HCT116 (cell line): ENCODE data around the gene GRIP1. TPM values are rescaled to one million over a fixed set of nuclear protein-coding genes. Genes with fewer than 3 reads are reported as not detected.

ENCODE experiments used
- ATAC-seq: fragments of 200-7000 bp; cut with Tn5 transposase; 2 replicates; pipeline ENCODE4 v1.9.1; 2020; ENCODE audit warnings: mild to moderate bottlenecking, moderate library complexity
- BruUV-seq: library from RNA; stranded (reverse); fragments of 400-500 nt; replicated peaks from 2 replicates; lab custom pipeline; 2021; lab: Mats Ljungman, UMichigan
- CTCF ChIA-PET: fragments of 300-600 bp; sonication (Branson Sonifier 250); formaldehyde crosslinking; loops from one replicate; lab custom pipeline; 2021; ENCODE audit warnings: antibody characterized with exemption; lab: Charles Lee
- POLR2A ChIA-PET: fragments of 300-600, 350-600 bp; sonication (Branson Sonifier 250); formaldehyde crosslinking; loops from one replicate; lab custom pipeline; 2021; ENCODE audit warnings: antibody characterized with exemption; lab: Charles Lee
- RAD21 ChIA-PET, 2 experiments: fragments of 300-600 bp; sonication (Branson Sonifier 250); formaldehyde crosslinking; loops; one replicate each; lab custom pipeline; 2023; ENCODE audit warnings: low total read pairs in 2 of 2; ENCODE audit not compliant: uncharacterized antibody in 2 of 2, unreplicated experiment in 2 of 2, low non-redundant PET in 1 of 2; lab: Charles Lee
- DNase-seq: peaks from one replicate; pipeline ENCODE4 v3.0.0-alpha.2; 2010; ENCODE audit warnings: low read depth, low spot score
- H2AFZ ChIP-seq: fragments of 200-600 bp; shearing (Covaris generic), sonication (generic); 2 replicates; pipeline ENCODE4 v1.6.1; 2017; ENCODE audit warnings: low read depth, mixed run types, mixed read lengths, antibody characterized with exemption, low read length; ENCODE audit not compliant: poor library complexity, severe bottlenecking
- H3K27ac ChIP-seq: 2 replicates; pipeline ENCODE4 v1.5.1; 2012; ENCODE audit warnings: low read depth, low read length
- H3K27me3 ChIP-seq: fragments of 200-600 bp; sonication (generic); 2 replicates; pipeline ENCODE4 v1.6.1; 2016; ENCODE audit warnings: mixed run types, low read length, mixed read lengths; ENCODE audit not compliant: insufficient read depth
- H3K36me3 ChIP-seq, 2 experiments: fragments of 200-500 bp in 1 of 2; fragments of 200-600 bp in 1 of 2; sonication (Bioruptor generic) in 1 of 2; sonication (generic) in 1 of 2; 2 replicates each; pipeline versions ENCODE4 v1.5.1 to v1.6.1; 2014 to 2016; ENCODE audit warnings: low read length in 2 of 2, inconsistent platforms in 1 of 2, mixed read lengths in 1 of 2, mixed run types in 1 of 2; ENCODE audit not compliant: insufficient read depth in 2 of 2, control insufficient read depth in 1 of 2
- H3K4me1 ChIP-seq, 2 experiments: fragments of 200-600 bp in 1 of 2; sonication (generic) in 1 of 2; 2 replicates each; pipeline versions ENCODE4 v1.5.1 to v1.6.1; 2012 to 2017; ENCODE audit warnings: low read length in 2 of 2, inconsistent platforms in 1 of 2, mild to moderate bottlenecking in 1 of 2, mixed read lengths in 1 of 2, mixed run types in 1 of 2, moderate library complexity in 1 of 2; ENCODE audit not compliant: insufficient read depth in 2 of 2, control insufficient read depth in 1 of 2
- H3K4me2 ChIP-seq: fragments of 200-600 bp; sonication (generic); 2 replicates; pipeline ENCODE4 v1.6.1; 2017; ENCODE audit warnings: mixed run types, low read length, mixed read lengths
- H3K4me3 ChIP-seq, 2 experiments: fragments of 200-600 bp in 1 of 2; sonication (generic) in 1 of 2; replicated peaks in 1 of 2; 2 replicates each; pipeline ENCODE4 v1.5.1; 2011 to 2016; ENCODE audit warnings: low read length in 2 of 2, control low read depth in 1 of 2, low read depth in 1 of 2, mild to moderate bottlenecking in 1 of 2, mixed read lengths in 1 of 2, mixed run types in 1 of 2
- H3K79me2 ChIP-seq: fragments of 200-600 bp; sonication (generic); 2 replicates; pipeline ENCODE4 v1.6.1; 2017; ENCODE audit warnings: mild to moderate bottlenecking, mixed run types, low read length, moderate library complexity, mixed read lengths; ENCODE audit not compliant: insufficient read depth
- H3K9ac ChIP-seq: fragments of 200-600 bp; sonication (generic); 2 replicates; pipeline ENCODE4 v1.6.1; 2016; ENCODE audit warnings: low read length, mixed read lengths
- H3K9me2 ChIP-seq: fragments of 200-600 bp; sonication (generic), shearing (Covaris generic); 2 replicates; pipeline ENCODE4 v1.6.1; 2017; ENCODE audit warnings: mixed run types, mild to moderate bottlenecking, moderate library complexity; ENCODE audit not compliant: insufficient read depth
- H3K9me3 ChIP-seq, 2 experiments: fragments of 200-500 bp in 1 of 2; fragments of 200-600 bp in 1 of 2; sonication (Bioruptor generic) in 1 of 2; sonication (generic) in 1 of 2; 2 replicates each; pipeline ENCODE4 v1.6.1; 2014 to 2017; ENCODE audit warnings: low read length in 2 of 2, mixed read lengths in 2 of 2, inconsistent platforms in 1 of 2, low read depth in 1 of 2, mild to moderate bottlenecking in 1 of 2, mixed run types in 1 of 2, moderate library complexity in 1 of 2; ENCODE audit not compliant: control insufficient read depth in 1 of 2, insufficient read depth in 1 of 2
- H4K20me1 ChIP-seq: fragments of 200-600 bp; sonication (generic), shearing (Covaris generic); 2 replicates; pipeline ENCODE4 v1.6.1; 2017; ENCODE audit warnings: mixed run types, mild to moderate bottlenecking, moderate library complexity; ENCODE audit not compliant: insufficient read depth
- CBX3 ChIP-seq: IDR thresholded peaks from 2 replicates; pipeline ENCODE4 v1.6.1; 2012; ENCODE audit warnings: low read depth
- ELF1 ChIP-seq: IDR thresholded peaks from 2 replicates; pipeline ENCODE4 v1.6.1; 2012; ENCODE audit warnings: low read depth, borderline replicate concordance
- EZH2 ChIP-seq: fragments of 200-600 bp; sonication (generic); IDR thresholded peaks from 2 replicates; pipeline ENCODE4 v1.6.1; 2017; ENCODE audit warnings: antibody characterized with exemption, mixed run types
- FOSL1 ChIP-seq: IDR thresholded peaks from 2 replicates; pipeline ENCODE4 v1.6.1; 2012; ENCODE audit warnings: low read depth
- POLR2A ChIP-seq: IDR thresholded peaks from 2 replicates; pipeline ENCODE4 v1.7.0; 2011; ENCODE audit warnings: borderline replicate concordance; ENCODE audit not compliant: insufficient read depth, insufficient read length; ENCODE audit errors: extremely low read depth
- POLR2AphosphoS5 ChIP-seq: IDR thresholded peaks from 2 replicates; pipeline ENCODE4 v1.6.1; 2011; ENCODE audit warnings: mild to moderate bottlenecking, low read depth, low read length, moderate library complexity
- RAD21 ChIP-seq: IDR thresholded peaks from 2 replicates; pipeline ENCODE4 v1.6.1; 2012; ENCODE audit warnings: low read depth, mild to moderate bottlenecking
- SIN3A ChIP-seq: IDR thresholded peaks from 2 replicates; pipeline ENCODE4 v1.6.1; 2012; ENCODE audit warnings: low read depth
- SP1 ChIP-seq: IDR thresholded peaks from 2 replicates; pipeline ENCODE4 v1.6.1; 2012; ENCODE audit warnings: low read depth
- intact Hi-C: fragments of 100-400 bp; cut with micrococcal nuclease; formaldehyde crosslinking; loops from 2 replicates; pipeline ENCODE4 v1.10.0; 2022
- total RNA-seq: library from RNA; stranded (reverse); gene quantifications from one replicate; pipeline ENCODE4 v1.2.1, GENCODE V29; 2021; ENCODE audit not compliant: unreplicated experiment
- TF ChIP-seq, protein P1 (sequence below): IDR thresholded peaks from 2 replicates; pipeline ENCODE4 v1.6.1; 2012; ENCODE audit warnings: low read depth
- TF ChIP-seq, protein P2 (sequence below): IDR thresholded peaks from 2 replicates; pipeline ENCODE4 v1.6.1; 2011; ENCODE audit warnings: mild to moderate bottlenecking, low read length, moderate library complexity; ENCODE audit not compliant: insufficient replicate concordance; ENCODE audit errors: extremely low read depth
- TF ChIP-seq, protein P3 (sequence below): IDR thresholded peaks from 2 replicates; pipeline ENCODE4 v1.6.1; 2012

GRIP1 gene
- total RNA-seq, 1 experiment from 2014 or later, result not detected

DNA sequence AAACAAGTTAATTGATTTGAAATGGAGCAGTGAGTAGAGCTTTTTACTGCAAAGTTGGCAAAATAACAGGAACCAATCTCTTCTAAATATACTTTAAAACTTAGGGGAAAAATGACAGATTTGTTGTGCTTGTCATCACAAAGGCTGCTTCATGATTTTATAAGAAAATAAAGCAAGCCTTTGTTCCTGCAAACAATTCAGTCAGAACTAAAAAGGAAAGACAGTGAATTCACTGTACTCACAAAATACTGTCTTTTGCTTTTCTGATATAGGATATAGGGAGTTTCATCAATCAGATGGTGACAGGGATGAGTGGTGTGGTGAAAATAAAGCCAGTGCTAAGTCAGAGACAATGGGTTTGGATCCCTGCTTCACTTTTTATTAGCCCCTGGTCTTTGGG lies 250.6 kb downstream of the GRIP1 start:
- RAD21 ChIA-PET, result no interaction called here
- POLR2A ChIA-PET, result no interaction called here
- CTCF ChIA-PET, result no interaction called here
- no peaks in the 10 kb centered on the region for H3K36me3 ChIP-seq
- TF ChIP-seq EZH2, result no peak
- no peak for TF ChIP-seq SP1
- no peak for TF ChIP-seq RAD21
- TF ChIP-seq CBX3, result no peak
- TF ChIP-seq, protein P1, sequence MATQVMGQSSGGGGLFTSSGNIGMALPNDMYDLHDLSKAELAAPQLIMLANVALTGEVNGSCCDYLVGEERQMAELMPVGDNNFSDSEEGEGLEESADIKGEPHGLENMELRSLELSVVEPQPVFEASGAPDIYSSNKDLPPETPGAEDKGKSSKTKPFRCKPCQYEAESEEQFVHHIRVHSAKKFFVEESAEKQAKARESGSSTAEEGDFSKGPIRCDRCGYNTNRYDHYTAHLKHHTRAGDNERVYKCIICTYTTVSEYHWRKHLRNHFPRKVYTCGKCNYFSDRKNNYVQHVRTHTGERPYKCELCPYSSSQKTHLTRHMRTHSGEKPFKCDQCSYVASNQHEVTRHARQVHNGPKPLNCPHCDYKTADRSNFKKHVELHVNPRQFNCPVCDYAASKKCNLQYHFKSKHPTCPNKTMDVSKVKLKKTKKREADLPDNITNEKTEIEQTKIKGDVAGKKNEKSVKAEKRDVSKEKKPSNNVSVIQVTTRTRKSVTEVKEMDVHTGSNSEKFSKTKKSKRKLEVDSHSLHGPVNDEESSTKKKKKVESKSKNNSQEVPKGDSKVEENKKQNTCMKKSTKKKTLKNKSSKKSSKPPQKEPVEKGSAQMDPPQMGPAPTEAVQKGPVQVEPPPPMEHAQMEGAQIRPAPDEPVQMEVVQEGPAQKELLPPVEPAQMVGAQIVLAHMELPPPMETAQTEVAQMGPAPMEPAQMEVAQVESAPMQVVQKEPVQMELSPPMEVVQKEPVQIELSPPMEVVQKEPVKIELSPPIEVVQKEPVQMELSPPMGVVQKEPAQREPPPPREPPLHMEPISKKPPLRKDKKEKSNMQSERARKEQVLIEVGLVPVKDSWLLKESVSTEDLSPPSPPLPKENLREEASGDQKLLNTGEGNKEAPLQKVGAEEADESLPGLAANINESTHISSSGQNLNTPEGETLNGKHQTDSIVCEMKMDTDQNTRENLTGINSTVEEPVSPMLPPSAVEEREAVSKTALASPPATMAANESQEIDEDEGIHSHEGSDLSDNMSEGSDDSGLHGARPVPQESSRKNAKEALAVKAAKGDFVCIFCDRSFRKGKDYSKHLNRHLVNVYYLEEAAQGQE, result no peak
- H3K27ac ChIP-seq, result no peak overlapping the region
- ATAC-seq (no peak), DNase-seq (no peak)
- BruUV-seq, result no TSS peak
- no peaks in the 10 kb centered on the region for H4K20me1 ChIP-seq
- no peak overlapping the region for H3K9ac ChIP-seq
- H3K4me1 ChIP-seq, result no peaks in the 10 kb centered on the region
- H3K79me2 ChIP-seq, result no peaks in the 10 kb centered on the region
- peaks cover 45% of the 10 kb centered on the region for H3K27me3 ChIP-seq
- no peak overlapping the region for H3K4me3 ChIP-seq
- H3K4me2 ChIP-seq, result no peak overlapping the region
- intact Hi-C loops, result no loop called here
- H3K9me2 ChIP-seq, result no peaks in the 10 kb centered on the region
- no peak overlapping the region for H2AFZ ChIP-seq
- H3K9me3 ChIP-seq, result no peaks in the 10 kb centered on the region

DNA sequence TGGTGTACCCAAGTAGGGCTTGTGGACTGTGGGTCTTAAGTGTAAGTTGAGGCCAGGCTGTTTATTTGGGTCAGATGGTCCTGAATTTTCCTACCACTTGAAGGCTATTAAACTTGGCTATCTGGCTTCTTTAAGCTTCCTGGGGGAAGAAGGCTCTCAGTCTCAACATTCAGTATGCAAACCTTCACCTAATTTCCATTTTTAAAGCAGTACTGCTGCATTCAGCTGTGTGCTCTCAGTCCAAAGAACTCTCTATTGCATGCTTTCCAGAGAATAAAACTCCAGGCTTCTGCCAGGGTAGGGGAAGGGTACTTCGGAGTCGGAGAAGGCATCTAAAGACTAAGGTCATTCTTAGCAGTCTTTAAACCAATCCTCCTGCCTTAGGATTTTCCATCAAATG lies 252.2 kb downstream of the GRIP1 start:
- no peak overlapping the region for H3K9ac ChIP-seq
- peaks cover 40% of the 10 kb centered on the region; the same call in 1 of the 2 replicates for H3K27me3 ChIP-seq
- no peaks in the 10 kb centered on the region for H3K9me2 ChIP-seq
- H2AFZ ChIP-seq, result no peak overlapping the region
- no peaks in the 10 kb centered on the region for H3K4me1 ChIP-seq
- ChIA-PET RAD21 (no interaction called here), POLR2A (no interaction called here), CTCF (no interaction called here)
- intact Hi-C loops, result no loop called here
- no peaks in the 10 kb centered on the region for H3K9me3 ChIP-seq
- no TSS peak for BruUV-seq
- no peak overlapping the region for H3K4me3 ChIP-seq
- ATAC-seq, result no peak
- H3K27ac ChIP-seq, result no peak overlapping the region
- no peak overlapping the region for H3K4me2 ChIP-seq
- DNase-seq, result no peak
- H4K20me1 ChIP-seq, result no peaks in the 10 kb centered on the region
- no peaks in the 10 kb centered on the region for H3K36me3 ChIP-seq
- H3K79me2 ChIP-seq, result no peaks in the 10 kb centered on the region
- no peak for TF ChIP-seq POLR2AphosphoS5
- TF ChIP-seq, protein P2, sequence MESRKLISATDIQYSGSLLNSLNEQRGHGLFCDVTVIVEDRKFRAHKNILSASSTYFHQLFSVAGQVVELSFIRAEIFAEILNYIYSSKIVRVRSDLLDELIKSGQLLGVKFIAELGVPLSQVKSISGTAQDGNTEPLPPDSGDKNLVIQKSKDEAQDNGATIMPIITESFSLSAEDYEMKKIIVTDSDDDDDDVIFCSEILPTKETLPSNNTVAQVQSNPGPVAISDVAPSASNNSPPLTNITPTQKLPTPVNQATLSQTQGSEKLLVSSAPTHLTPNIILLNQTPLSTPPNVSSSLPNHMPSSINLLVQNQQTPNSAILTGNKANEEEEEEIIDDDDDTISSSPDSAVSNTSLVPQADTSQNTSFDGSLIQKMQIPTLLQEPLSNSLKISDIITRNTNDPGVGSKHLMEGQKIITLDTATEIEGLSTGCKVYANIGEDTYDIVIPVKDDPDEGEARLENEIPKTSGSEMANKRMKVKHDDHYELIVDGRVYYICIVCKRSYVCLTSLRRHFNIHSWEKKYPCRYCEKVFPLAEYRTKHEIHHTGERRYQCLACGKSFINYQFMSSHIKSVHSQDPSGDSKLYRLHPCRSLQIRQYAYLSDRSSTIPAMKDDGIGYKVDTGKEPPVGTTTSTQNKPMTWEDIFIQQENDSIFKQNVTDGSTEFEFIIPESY, result no peak
- no peak for TF ChIP-seq SIN3A
- no peak for TF ChIP-seq EZH2
- TF ChIP-seq CBX3, result no peak
- no peak for TF ChIP-seq SP1
- no peak for TF ChIP-seq ELF1
- no peak for TF ChIP-seq FOSL1
- no peak for TF ChIP-seq POLR2A
- TF ChIP-seq, protein P3, sequence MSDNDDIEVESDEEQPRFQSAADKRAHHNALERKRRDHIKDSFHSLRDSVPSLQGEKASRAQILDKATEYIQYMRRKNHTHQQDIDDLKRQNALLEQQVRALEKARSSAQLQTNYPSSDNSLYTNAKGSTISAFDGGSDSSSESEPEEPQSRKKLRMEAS, result no peak
